Mucosa of descending colon (tissue), 3 donors: Measurements from ENCODE around the gene DYNLRB1. TPM values are rescaled to one million over a fixed set of nuclear protein-coding genes. Genes with fewer than 3 reads are reported as not detected.

ENCODE experiments used
- ATAC-seq: fragments of 200-7000 bp; cut with Tn5 transposase; one replicate; pipeline ENCODE4 v1.9.1; 2020; ENCODE audit warnings: mild to moderate bottlenecking, moderate library complexity
- DNase-seq, 3 donors: peaks; one replicate each; pipeline ENCODE4 v3.0.0-alpha.2; 2020
- H3K36me3 ChIP-seq: fragments of 200-600 bp; one replicate; pipeline ENCODE4 v1.8.0; 2021; ENCODE audit warnings: low read depth, mild to moderate bottlenecking
- H3K4me1 ChIP-seq: fragments of 200-600 bp; one replicate; pipeline ENCODE4 v1.8.0; 2021; ENCODE audit warnings: low read depth, mild to moderate bottlenecking
- H3K4me3 ChIP-seq: fragments of 200-600 bp; one replicate; pipeline ENCODE4 v1.8.0; 2021; ENCODE audit warnings: mild to moderate bottlenecking
- H3K9me3 ChIP-seq: fragments of 200-600 bp; one replicate; pipeline ENCODE4 v1.8.0; 2021; ENCODE audit warnings: mild to moderate bottlenecking
- CTCF ChIP-seq: fragments of 200-600 bp; IDR thresholded peaks from one replicate; pipeline ENCODE4 v1.8.0; 2022; ENCODE audit warnings: antibody characterized with exemption, mild to moderate bottlenecking
- intact Hi-C, 2 donors: fragments of 100-400 bp; cut with DNase I in 1 of 2; cut with micrococcal nuclease in 1 of 2; formaldehyde crosslinking; loops; one replicate each; pipeline versions ENCODE4 v1.11.0 to v1.11.1; 2022; cut with DNase I, micrococcal nuclease
- total RNA-seq, 3 donors: library from RNA; stranded (reverse); fragmentation: NEBNext Ultra II Directional in 2 of 3; extraction: Animal tissue kit (Norgen Biotek cat#: 25700) in 2 of 3; gene quantifications; one replicate each; pipeline versions ENCODE4 v1.2.1 to v1.2.4, GENCODE V29; 2021 to 2023
- donor health status: DM: no; HTN: no; CAD: no; lungs with moderate emphysema.
- donor health status: DM: no; HTN: no; CAD: no.
- donor health status: DM: no; HTN: yes; CAD: no.

DYNLRB1 gene
- total RNA-seq, 3 donors from 2014 or later, result 110 to 137 (median 119) TPM

- peak; percentile 65 for ATAC-seq
- DNase-seq, result peak; percentile 70 to 76 (median 74)
- no peak for TF ChIP-seq CTCF
- H3K4me1 ChIP-seq, result peaks cover 41% of the 10 kb centered on the region
- intact Hi-C loops, result no loop called here
- H3K4me3 ChIP-seq, result no peak overlapping the region
- H3K9me3 ChIP-seq, result no peaks in the 10 kb centered on the region
- H3K36me3 ChIP-seq, result no peaks in the 10 kb centered on the region
These were observed 7.0 kb downstream of the DYNLRB1 start for GRCh38 chr20:34522969-34523871.

DNA sequence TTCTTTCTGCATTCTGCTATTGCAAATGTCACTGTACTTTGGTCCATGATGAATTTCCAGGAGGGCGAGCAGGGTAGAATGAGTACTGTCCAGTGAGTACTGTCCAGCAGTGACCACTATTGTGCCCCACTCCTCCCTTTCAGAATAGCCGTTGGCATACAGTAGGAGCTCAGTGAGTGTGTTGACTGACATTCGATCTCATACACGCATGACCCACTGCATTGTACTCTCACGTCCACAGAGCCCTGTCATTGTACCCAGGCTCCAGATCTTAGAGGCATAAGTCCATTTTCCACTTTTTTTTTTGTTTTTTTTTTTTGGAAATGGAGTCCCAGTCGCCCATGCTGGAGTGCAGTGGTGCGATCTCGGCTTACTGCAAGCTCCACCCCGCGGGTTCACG is 8.2 kb downstream of the DYNLRB1 start:
- Histone ChIP-seq H3K4me1 (peaks cover 41% of the 10 kb centered on the region), H3K9me3 (no peaks in the 10 kb centered on the region), H3K36me3 (no peaks in the 10 kb centered on the region), H3K4me3 (no peak overlapping the region)
- no peak for TF ChIP-seq CTCF
- ATAC-seq (no peak), DNase-seq (no peak)
- intact Hi-C loops, result no loop called here

GRCh38 chr20:34525342-34525708 is 9.1 kb downstream of the DYNLRB1 start:
- Histone ChIP-seq H3K4me3 (no peak overlapping the region), H3K36me3 (no peaks in the 10 kb centered on the region), H3K9me3 (no peaks in the 10 kb centered on the region), H3K4me1 (peaks cover 37% of the 10 kb centered on the region)
- intact Hi-C loops, result no loop called here
- no peak for TF ChIP-seq CTCF
- DNase-seq, result peak in 1 of 3 donors; percentile 15
- no peak for ATAC-seq

GRCh38 chr20:34525709-34526416 is 9.6 kb downstream of the DYNLRB1 start:
- ATAC-seq (peak; percentile 92), DNase-seq (peak; percentile 84 to 88 (median 85))
- H3K36me3 ChIP-seq, result no peaks in the 10 kb centered on the region
- intact Hi-C loops, result no loop called here
- no peak overlapping the region for H3K4me3 ChIP-seq
- no peak for TF ChIP-seq CTCF
- H3K9me3 ChIP-seq, result no peaks in the 10 kb centered on the region
- peaks cover 37% of the 10 kb centered on the region for H3K4me1 ChIP-seq

- intact Hi-C loops, result no loop called here
- H3K36me3 ChIP-seq, result no peaks in the 10 kb centered on the region
- H3K4me3 ChIP-seq, result no peak overlapping the region
- no peak for TF ChIP-seq CTCF
- no peak for DNase-seq
- H3K4me1 ChIP-seq, result peaks cover 37% of the 10 kb centered on the region
- ATAC-seq, result no peak
- H3K9me3 ChIP-seq, result no peaks in the 10 kb centered on the region
These were observed 10.2 kb downstream of the DYNLRB1 start for GRCh38 chr20:34526466-34526865.
